Superior temporal gyrus (tissue), 1 donor: ENCODE data around the gene CSTF3.

Experiments used
- DNase-seq: peaks from one replicate; pipeline ENCODE4 v3.0.0-alpha.2; 2016; ENCODE audit errors: extremely low spot score

The CSTF3 gene

DNA sequence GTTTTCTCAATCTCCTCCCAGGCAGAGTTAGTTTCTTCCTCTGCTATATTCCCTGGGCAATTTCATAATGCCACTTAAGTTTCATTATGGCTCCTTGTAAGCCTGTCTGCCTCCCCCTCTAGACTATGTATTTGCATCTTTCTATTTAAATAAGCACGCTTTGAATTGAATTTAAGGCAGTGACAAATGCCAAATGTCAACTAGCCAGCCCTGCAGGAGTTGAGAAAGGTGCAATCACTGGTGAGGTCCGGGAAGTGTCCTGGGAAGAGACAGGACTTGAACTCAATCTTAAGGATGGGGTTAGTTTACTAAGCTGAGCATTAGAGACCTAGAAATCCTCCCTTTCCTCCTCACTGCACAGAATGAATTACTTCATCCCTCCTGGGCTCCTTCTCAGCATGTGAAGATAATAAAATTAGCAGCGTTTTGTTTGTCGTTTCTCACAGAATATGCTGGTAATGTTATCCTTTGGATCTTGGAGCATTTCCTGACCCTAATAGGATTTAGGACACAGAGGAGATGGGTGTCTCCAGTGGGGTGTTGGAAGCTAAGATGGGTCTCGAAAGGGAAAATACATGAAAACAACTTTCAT lies 120.3 kb downstream of the CSTF3 start:
- no peak for DNase-seq

DNA sequence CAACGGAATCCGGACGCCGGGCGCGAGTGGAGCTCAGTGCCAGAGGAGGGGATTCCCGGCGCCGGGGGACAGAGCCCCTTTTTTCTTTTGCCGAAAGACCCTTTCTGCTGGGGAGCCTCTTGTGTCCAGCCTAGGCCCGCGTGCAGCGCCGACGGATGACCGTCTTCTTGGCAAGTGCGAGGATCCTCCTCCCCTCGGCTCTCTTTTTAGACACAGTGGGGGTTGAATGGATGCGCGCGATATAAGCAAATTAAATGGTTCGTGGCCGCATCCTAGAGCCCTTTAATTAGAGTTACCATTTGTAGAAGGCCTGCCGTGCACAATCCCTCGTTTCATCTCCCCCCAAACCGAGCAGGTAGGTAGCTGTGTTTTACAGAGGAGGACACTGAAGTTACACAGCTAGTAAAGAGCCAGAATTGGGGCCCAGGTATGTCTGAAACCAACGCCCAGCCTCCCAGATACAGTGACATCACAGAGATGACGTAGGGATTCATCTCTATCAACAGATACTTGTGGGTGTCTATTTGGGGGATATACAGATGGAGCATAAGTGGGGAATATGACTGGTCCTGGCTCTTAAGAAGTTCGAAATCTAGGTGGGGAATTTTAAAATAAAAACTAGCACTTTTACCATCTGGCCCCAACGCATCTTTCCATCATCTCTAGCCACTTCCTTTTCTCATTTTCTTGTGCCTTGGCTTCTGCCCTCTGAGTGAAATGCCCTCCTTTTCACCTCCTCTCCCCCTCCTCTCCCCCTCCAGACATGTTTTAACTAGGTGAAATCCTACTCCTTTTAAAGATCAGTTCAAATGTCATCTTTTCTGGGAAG lies 121.0 kb downstream of the CSTF3 start:
- DNase-seq, result peak; percentile 71

DNA sequence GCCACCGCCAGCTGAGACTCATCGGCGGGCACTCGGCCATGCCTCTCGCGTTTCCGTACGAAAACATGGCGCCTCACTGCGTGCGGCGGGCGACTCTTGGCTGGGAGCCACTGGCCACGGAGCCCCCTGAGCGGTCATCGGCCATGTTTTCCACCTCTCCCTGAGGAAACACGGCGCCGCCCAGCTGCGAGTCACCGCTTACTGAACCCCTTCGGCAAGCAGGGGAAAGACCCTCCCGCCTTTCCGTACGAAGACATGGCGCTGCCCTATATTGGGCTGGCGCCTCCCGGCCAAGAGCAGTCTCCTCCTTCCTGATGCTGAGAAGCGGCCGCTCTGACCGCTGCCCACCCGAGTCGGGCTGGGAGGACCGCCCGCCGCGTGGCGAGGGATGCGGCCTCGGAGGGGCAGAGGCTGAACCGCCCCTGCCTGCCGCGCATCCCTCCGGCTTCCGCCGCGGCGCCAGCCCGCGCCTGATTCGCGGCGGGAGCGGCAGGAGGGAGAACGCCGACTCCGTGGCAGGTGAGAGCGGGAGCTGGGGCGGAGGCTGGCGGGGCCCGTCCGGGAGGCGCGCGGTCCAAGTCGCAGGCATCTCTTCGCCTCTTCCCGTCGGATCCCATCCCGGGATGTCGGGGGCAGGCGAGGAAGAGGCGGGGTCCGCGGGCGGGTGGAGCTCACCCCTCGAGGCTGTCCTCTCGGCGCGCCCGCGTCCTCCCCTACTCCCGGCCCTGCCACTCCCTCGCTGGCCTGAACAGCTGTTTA lies 121.8 kb downstream of the CSTF3 start, which contains the start of gene TCP11L1:
Gene TCP11L1 (plus strand): TSS at position 299 of the 759 bp plus-strand sequence. CDS start 4,202 bp downstream, outside the sequence.
- DNase-seq, result peak; percentile 97

DNA sequence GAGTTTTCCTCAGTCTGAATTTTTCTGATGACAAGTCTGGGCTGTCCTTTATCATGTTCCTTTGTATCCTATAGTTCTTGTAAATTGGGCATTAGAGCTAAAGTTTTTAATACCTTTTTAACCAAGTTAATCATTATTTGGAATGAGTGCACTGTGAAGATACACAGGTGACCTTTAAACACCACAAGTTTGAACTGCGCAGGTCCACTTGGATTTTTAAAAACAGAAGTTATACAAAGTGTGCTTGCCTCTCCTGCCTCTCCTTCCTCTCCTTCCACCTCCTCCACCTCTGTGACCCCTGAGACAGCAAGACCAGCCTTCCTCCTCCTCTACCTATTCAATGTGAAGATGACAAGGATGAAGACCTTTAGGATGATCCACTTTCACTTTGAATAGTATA lies 126.3 kb downstream of the CSTF3 start:
- DNase-seq, result no peak
